Activated T-helper 1 cell treated with anti-CD3 and anti-CD28 coated beads, Interleukin-12 subunit alpha, Interleukin-12 subunit beta, Interleukin-2, Interleukin-4 antibody, amounts not matched to agents 30 ng/mL and 10 ng/mL and 1 ng/mL, durations not matched to agents 14 hours and 24 hours and 36 hours (primary cell): ENCODE data around the gene ENOX1. TPM values are rescaled to one million over a fixed set of nuclear protein-coding genes. Genes with fewer than 3 reads are reported as not detected.

Source experiments
- DNase-seq: peaks from one replicate; pipeline ENCODE4 v3.0.0; 2021; ENCODE audit warnings: low spot score
- H3K27ac Mint-ChIP-seq: one replicate; pipeline ENCODE4 v1.8.0; 2021; ENCODE audit warnings: mild to moderate bottlenecking, mixed read lengths
- H3K27me3 Mint-ChIP-seq: one replicate; pipeline ENCODE4 v1.8.0; 2022; ENCODE audit warnings: mild to moderate bottlenecking, moderate library complexity, mixed read lengths; ENCODE audit not compliant: insufficient read depth
- H3K36me3 Mint-ChIP-seq: one replicate; pipeline ENCODE4 v1.8.0; 2021; ENCODE audit warnings: low read depth, mixed read lengths
- H3K4me1 Mint-ChIP-seq: one replicate; pipeline ENCODE4 v1.8.0; 2021; ENCODE audit warnings: low read depth, mixed read lengths
- H3K4me3 Mint-ChIP-seq: one replicate; pipeline ENCODE4 v1.8.0; 2021; ENCODE audit warnings: mild to moderate bottlenecking, moderate library complexity, mixed read lengths
- H3K9me3 Mint-ChIP-seq: one replicate; pipeline ENCODE4 v1.8.0; 2021; ENCODE audit warnings: mixed read lengths
- intact Hi-C: fragments of 100-400 bp; cut with micrococcal nuclease; formaldehyde crosslinking; loops from one replicate; pipeline ENCODE4 v1.15.1; 2024
- total RNA-seq: library from RNA; stranded (reverse); gene quantifications from 2 replicates; pipeline ENCODE4 v1.2.3, GENCODE V29; 2022

ENOX1 gene
- total RNA-seq, 1 donor from 2014 or later = 0.08 TPM

- intact Hi-C loops = no loop called here
- Mint-ChIP-seq H3K9me3 (no peaks in the 10 kb centered on the region), H3K27me3 (peaks cover 42% of the 10 kb centered on the region), H3K36me3 (no peaks in the 10 kb centered on the region), H3K4me1 (peaks cover 5% of the 10 kb centered on the region), H3K27ac (no peak overlapping the region), H3K4me3 (no peak overlapping the region)
- DNase-seq = no peak
These were observed 4.1 kb downstream of the ENOX1 start for GRCh38 chr13:43782686-43783085.

GRCh38 chr13:43780666-43781065 is 6.1 kb downstream of the ENOX1 start:
- intact Hi-C loops = no loop called here
- no peak overlapping the region for H3K27ac Mint-ChIP-seq
- H3K36me3 Mint-ChIP-seq = no peaks in the 10 kb centered on the region
- no peak overlapping the region for H3K4me3 Mint-ChIP-seq
- peaks cover 35% of the 10 kb centered on the region for H3K27me3 Mint-ChIP-seq
- H3K9me3 Mint-ChIP-seq = no peaks in the 10 kb centered on the region
- H3K4me1 Mint-ChIP-seq = no peaks in the 10 kb centered on the region
- no peak for DNase-seq

GRCh38 chr13:43776501-43777079 is 10.2 kb downstream of the ENOX1 start:
- peaks cover 13% of the 10 kb centered on the region for H3K27me3 Mint-ChIP-seq
- H3K36me3 Mint-ChIP-seq = no peaks in the 10 kb centered on the region
- H3K4me3 Mint-ChIP-seq = no peak overlapping the region
- no peaks in the 10 kb centered on the region for H3K4me1 Mint-ChIP-seq
- DNase-seq = no peak
- intact Hi-C loops = no loop called here
- no peak overlapping the region for H3K27ac Mint-ChIP-seq
- H3K9me3 Mint-ChIP-seq = no peaks in the 10 kb centered on the region

- Mint-ChIP-seq H3K27ac (no peak overlapping the region), H3K36me3 (no peaks in the 10 kb centered on the region), H3K9me3 (no peaks in the 10 kb centered on the region), H3K4me3 (no peak overlapping the region), H3K4me1 (no peaks in the 10 kb centered on the region), H3K27me3 (peaks cover 12% of the 10 kb centered on the region)
- intact Hi-C loops = no loop called here
- no peak for DNase-seq
These were observed 10.8 kb downstream of the ENOX1 start for GRCh38 chr13:43776006-43776405.

- H3K27me3 Mint-ChIP-seq = peaks cover 18% of the 10 kb centered on the region
- H3K4me1 Mint-ChIP-seq = no peaks in the 10 kb centered on the region
- no peak for DNase-seq
- H3K4me3 Mint-ChIP-seq = no peak overlapping the region
- H3K27ac Mint-ChIP-seq = no peak overlapping the region
- H3K9me3 Mint-ChIP-seq = no peaks in the 10 kb centered on the region
- H3K36me3 Mint-ChIP-seq = no peaks in the 10 kb centered on the region
- intact Hi-C loops = no loop called here
These were observed 13.2 kb downstream of the ENOX1 start for GRCh38 chr13:43773602-43774001.

- Mint-ChIP-seq H3K4me3 (no peak overlapping the region), H3K4me1 (no peaks in the 10 kb centered on the region), H3K36me3 (no peaks in the 10 kb centered on the region), H3K9me3 (no peaks in the 10 kb centered on the region), H3K27me3 (peaks cover 17% of the 10 kb centered on the region), H3K27ac (no peak overlapping the region)
- DNase-seq = no peak
- intact Hi-C loops = no loop called here
These were observed 15.9 kb downstream of the ENOX1 start for GRCh38 chr13:43770871-43771270.

GRCh38 chr13:43769529-43769928 is 17.2 kb downstream of the ENOX1 start:
- intact Hi-C loops = no loop called here
- Mint-ChIP-seq H3K36me3 (no peaks in the 10 kb centered on the region), H3K4me1 (no peaks in the 10 kb centered on the region), H3K27ac (no peak overlapping the region), H3K9me3 (no peaks in the 10 kb centered on the region), H3K27me3 (peaks cover 14% of the 10 kb centered on the region), H3K4me3 (no peak overlapping the region)
- no peak for DNase-seq

GRCh38 chr13:43767341-43767931 is 19.3 kb downstream of the ENOX1 start:
- Mint-ChIP-seq H3K9me3 (no peaks in the 10 kb centered on the region), H3K4me1 (no peaks in the 10 kb centered on the region), H3K27me3 (peaks cover 12% of the 10 kb centered on the region), H3K36me3 (no peaks in the 10 kb centered on the region), H3K27ac (no peak overlapping the region), H3K4me3 (no peak overlapping the region)
- intact Hi-C loops = no loop called here
- no peak for DNase-seq

GRCh38 chr13:43766725-43767124 is 20.0 kb downstream of the ENOX1 start:
- H3K36me3 Mint-ChIP-seq = no peaks in the 10 kb centered on the region
- no peaks in the 10 kb centered on the region for H3K4me1 Mint-ChIP-seq
- H3K27me3 Mint-ChIP-seq = peaks cover 12% of the 10 kb centered on the region
- H3K9me3 Mint-ChIP-seq = no peaks in the 10 kb centered on the region
- intact Hi-C loops = no loop called here
- H3K27ac Mint-ChIP-seq = no peak overlapping the region
- H3K4me3 Mint-ChIP-seq = no peak overlapping the region
- no peak for DNase-seq

GRCh38 chr13:43764349-43764748 is 22.4 kb downstream of the ENOX1 start:
- H3K4me3 Mint-ChIP-seq = no peak overlapping the region
- no peak overlapping the region for H3K27ac Mint-ChIP-seq
- H3K27me3 Mint-ChIP-seq = peaks cover 3% of the 10 kb centered on the region
- no peaks in the 10 kb centered on the region for H3K9me3 Mint-ChIP-seq
- intact Hi-C loops = no loop called here
- H3K4me1 Mint-ChIP-seq = no peaks in the 10 kb centered on the region
- H3K36me3 Mint-ChIP-seq = no peaks in the 10 kb centered on the region
- no peak for DNase-seq

GRCh38 chr13:43763143-43763759 is 23.5 kb downstream of the ENOX1 start:
- no peaks in the 10 kb centered on the region for H3K9me3 Mint-ChIP-seq
- intact Hi-C loops = no loop called here
- no peaks in the 10 kb centered on the region for H3K4me1 Mint-ChIP-seq
- H3K27me3 Mint-ChIP-seq = peaks cover 3% of the 10 kb centered on the region
- H3K4me3 Mint-ChIP-seq = no peak overlapping the region
- no peaks in the 10 kb centered on the region for H3K36me3 Mint-ChIP-seq
- DNase-seq = no peak
- H3K27ac Mint-ChIP-seq = no peak overlapping the region

GRCh38 chr13:43761616-43762315 is 25.0 kb downstream of the ENOX1 start:
- H3K27ac Mint-ChIP-seq = no peak overlapping the region
- intact Hi-C loops = no loop called here
- H3K4me1 Mint-ChIP-seq = no peaks in the 10 kb centered on the region
- DNase-seq = no peak
- H3K27me3 Mint-ChIP-seq = peaks cover 1% of the 10 kb centered on the region
- no peak overlapping the region for H3K4me3 Mint-ChIP-seq
- H3K36me3 Mint-ChIP-seq = no peaks in the 10 kb centered on the region
- no peaks in the 10 kb centered on the region for H3K9me3 Mint-ChIP-seq

GRCh38 chr13:43760257-43760656 is 26.5 kb downstream of the ENOX1 start:
- Mint-ChIP-seq H3K27ac (no peak overlapping the region), H3K4me3 (no peak overlapping the region), H3K9me3 (no peaks in the 10 kb centered on the region), H3K4me1 (no peaks in the 10 kb centered on the region), H3K27me3 (peaks cover 1% of the 10 kb centered on the region), H3K36me3 (no peaks in the 10 kb centered on the region)
- intact Hi-C loops = no loop called here
- no peak for DNase-seq
